HG02571 (cell line): Measurements from ENCODE around the gene POLR1C.
"Not testable (repeated sequence)": the region's sequence is repeated elsewhere in the genome, so short reads cannot be mapped to it uniquely, and the experiment has no call there.

Experiments
- ATAC-seq: cut with Tn5 transposase; IDR thresholded peaks from one replicate; pipeline ENCODE4 v1.9.1; 2021; ENCODE audit warnings: mild to moderate bottlenecking, moderate library complexity; ENCODE audit not compliant: unreplicated experiment

POLR1C gene

DNA sequence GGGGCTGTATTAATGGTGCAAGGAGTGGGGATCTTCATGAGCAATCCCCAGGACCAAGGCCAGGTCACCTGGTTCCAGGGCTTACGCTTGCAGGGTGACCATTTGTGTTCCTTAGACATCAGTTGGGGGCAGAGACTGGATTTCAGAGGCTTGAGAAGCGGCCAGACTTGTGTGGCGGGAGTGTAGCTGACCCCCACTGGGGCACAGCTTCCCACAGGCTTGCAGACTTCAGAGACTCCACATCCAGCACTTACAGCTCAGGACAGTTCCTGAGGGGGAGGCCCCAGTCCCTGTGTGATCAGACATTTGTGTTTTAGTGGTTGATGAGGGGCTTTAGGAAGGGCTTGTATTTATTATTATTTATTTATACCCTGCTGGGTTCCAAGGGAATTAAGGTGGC lies 24.2 kb upstream of the POLR1C start:
- ATAC-seq = no peak

DNA sequence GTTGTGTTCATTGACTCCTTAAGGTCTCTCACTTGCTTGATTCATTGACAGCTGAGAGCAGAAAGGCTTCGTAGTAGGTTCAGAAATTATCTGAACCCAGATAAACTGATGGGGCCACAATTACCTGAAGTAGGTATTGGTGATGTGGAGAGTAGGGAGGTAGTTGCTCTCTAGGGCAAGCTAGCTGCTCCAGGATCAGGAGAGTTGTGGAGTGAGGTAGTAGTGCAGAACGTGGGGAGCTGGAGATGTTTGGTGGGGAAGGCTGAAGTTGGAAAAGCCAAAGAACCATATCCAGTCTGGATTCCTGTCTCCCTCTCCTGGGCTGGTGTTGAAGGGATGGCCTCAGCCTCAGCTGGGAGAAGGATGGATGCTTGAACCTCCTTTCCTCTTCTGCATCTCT lies 23.7 kb upstream of the POLR1C start:
- no peak for ATAC-seq

DNA sequence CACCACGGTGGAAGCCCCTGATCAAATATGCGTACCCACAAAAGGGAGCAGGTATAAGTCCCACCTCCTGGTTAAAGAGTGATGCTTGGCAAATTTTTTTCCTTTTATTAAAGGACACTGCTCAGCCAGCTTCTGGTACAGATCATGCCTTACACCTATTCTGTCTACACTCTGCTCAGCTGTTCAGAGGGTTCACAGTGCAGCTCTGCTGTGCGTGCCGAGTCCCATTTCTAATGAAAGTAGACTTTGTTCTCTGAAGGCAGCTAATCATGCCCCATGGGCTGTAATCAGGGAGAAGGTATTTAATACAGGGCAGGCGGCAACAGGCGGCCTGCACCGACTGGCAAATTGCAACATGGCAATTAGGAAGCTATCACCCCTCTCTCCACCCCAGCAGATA lies 23.1 kb upstream of the POLR1C start:
- ATAC-seq = no peak

DNA sequence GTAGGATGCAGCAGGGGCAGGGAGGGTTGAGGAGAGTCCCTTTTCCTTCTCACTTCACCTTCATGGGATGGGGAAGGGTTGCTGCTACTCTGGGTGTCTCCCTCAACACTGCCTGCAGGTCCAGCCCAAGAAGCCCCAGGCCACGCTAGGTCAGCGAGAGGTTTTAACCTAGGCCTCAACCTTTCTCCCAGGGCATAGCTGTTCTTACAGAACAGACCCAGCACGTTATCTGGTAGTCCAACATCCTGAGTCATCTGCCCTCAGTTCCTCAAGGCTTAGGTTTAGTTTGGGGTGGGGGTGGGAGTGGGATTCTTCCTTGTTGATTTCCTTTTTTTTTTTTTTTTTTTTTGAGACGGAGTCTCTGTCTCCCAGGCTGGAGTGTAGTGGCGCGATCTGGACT lies 22.6 kb upstream of the POLR1C start:
- no peak for ATAC-seq

DNA sequence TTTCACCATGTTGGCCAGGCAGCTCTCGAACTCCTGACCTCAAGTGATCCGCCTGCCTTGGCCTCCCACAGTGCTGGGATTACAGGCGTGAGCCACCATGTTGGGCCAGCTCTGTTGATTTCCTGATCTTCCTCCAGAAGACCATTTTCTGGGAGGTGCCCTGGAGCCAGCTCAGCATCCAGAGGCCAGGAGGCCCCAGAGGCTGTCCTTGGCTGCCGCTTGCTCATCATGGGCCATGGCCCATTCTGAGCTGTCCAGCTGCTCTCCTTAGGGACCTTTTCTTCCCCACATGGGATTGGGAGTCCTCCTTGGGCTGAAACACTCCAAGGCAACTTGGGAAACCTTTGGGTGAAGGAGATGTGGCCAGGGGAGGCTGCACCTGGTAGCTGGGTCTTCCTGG lies 22.1 kb upstream of the POLR1C start:
- ATAC-seq = no peak

DNA sequence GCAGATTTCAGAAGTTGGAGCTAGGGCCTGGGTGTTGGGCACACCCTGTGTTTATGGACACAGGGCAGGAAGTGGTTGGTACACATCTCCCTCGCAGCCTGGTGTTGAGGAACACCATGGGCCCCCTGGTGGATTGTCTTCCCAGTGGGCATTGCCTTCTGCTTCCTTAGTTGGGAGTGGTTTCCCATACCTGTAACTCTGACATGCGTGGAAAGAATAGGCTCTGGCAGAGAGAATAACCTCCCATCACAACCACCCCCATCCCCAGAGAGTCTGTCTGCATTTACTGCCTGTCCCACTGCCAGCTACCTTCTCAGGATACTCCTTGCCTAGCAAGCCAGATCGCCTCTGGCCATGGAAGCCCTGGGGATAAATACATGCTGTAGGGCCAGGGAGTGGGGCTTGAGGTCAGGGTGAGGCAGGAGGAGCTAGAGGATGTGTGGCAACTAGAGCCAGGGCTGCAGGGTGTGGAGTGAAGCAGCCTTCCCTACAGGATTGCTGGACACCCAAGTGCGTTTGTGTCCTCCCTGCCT lies 21.4 kb upstream of the POLR1C start:
- ATAC-seq = no peak

DNA sequence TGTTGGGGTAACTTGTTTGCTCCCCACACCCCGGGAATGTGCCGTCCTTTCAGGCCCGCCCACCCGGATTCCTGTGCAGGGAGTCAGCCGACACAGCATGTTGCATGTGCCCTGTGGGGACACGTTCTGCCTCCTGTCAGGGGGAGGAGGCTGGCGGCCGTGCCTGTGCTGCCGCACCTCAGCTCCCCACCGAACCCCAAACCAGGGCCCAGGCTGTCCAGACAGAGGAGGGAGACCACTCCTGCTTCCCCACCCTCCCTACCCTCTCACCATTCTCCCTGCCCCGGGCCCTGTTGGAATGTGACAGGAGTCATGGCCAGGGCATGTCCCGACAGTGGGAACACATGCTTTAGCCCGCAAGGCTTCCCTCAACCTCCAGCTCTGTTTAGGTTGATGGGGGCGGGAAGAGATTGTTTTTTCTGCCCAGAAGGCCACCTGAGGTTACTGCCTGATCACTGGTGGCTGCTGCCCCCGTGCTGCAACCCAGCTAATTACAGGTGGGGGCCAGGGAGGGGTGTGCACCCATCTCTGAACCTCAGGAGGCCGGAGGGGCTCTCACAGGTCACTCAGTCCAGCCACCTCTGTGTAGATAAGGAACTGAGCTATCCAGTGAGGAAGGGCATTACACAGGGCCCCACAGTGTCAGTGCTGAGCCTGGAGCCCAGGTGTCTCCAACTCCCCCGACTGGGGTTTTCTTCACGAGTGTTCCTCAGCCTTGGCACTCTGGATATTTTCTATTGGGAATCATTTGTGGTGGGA lies 20.3 kb upstream of the POLR1C start:
- no peak for ATAC-seq

DNA sequence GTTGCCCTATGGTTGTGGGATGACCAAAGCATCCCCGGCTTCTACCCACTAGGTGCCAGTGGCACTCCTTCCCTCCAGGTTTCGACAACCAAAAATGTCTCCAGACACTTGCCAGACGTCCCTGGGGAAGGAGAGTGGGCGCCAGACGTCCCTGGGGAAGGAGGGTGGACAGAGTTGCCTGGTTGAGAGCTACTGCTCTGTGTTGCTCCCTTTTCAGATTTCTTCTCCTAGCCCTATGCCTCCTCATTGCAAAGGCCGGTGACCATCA lies 19.8 kb upstream of the POLR1C start:
- ATAC-seq = no peak

DNA sequence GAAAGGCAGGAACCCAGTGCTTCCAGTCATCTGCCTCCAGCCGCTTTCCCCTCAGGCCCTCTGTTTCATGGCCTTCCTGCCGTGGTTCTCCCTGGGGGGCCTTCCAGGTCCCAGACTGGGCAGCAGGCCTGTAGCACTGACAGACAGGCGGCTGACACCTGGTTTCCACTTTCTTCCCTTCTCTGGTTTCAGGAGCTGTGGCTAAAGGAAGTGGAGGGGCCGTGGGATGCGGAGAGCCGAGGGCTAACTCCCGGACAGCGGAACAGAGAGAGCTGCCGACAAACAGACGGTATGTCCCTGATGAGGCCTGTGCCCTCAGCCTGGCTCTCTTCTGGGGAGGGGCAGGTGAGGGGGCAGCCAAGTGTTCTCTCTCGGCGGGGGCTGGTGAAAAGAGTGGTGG lies 19.2 kb upstream of the POLR1C start:
- no peak for ATAC-seq

DNA sequence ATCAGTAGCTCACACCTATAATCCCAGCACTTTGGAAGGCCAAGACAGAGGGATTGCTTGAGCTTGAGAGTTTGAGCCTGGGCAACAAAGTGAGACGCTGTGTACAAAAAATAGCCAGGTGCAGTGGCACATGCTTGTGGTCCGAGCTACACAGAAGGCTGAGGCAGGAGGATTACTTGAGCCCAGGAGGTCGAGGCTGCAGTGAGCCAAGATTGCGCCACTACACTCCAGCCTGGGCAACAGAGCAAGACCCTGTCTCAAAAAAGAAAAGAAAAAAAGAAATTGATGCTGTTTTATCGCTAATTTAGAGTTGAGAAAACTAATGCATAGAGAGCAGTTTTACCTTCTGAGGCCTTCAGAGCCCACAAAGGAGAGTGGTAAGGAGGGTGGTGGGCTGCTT lies 18.6 kb upstream of the POLR1C start:
- ATAC-seq = not testable (repeated sequence)

DNA sequence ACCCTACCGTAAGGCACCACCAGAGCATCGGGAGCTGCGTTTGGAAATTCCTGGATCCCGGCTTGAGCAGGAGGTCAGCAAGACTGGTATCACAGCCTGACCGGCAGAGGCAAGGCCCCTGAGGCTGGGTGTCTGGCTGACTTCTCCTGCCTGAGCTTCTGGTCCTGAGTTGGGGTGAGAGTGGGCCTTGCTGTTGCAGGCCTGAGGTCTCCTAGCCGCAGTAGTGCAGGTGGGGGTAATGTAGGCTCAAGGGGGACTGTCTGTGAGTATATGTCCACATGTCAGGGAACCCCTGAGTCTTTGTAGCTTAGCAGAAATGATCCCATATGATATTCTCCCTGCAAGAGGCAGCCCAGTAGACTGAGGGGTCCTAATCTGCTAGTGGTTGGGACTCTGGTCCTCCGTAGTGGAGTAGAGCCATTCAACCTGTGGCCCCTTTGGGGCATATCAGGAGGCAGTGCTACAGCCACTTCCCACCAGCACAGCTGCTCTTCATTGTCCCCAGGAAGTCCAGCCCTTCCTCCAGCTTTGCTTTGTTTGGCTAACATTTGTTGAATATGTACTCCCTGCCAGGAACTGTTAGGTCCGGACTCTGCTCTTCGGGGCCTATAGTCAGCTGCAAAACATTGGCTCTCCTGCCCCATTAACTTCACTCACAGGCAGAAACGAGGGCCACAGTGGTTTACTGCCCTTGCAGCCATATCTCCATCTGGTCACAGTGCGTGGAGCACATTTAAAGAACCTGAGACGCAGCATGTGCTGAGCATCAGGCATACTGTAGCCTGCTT lies 17.7 kb upstream of the POLR1C start:
- no peak for ATAC-seq

DNA sequence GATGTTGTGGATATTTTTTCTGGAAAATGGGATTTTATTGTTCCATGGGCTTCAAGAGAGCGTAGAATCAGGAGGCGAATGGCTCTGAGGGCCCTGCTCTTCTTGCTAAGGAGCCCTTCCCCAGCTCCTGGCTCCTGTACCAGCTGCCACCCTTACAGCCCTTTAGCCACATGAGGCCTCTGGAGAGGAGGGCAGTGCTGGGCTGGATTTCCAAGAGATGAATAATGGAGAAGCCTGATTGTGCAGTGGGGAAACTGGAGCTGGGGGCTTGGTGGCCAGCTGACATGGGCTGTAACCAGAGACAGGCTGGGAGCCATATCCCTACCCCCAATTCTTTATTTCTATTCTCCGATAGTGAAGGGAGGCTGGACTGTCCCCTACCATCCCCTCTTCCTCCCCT lies 16.0 kb upstream of the POLR1C start:
- no peak for ATAC-seq

DNA sequence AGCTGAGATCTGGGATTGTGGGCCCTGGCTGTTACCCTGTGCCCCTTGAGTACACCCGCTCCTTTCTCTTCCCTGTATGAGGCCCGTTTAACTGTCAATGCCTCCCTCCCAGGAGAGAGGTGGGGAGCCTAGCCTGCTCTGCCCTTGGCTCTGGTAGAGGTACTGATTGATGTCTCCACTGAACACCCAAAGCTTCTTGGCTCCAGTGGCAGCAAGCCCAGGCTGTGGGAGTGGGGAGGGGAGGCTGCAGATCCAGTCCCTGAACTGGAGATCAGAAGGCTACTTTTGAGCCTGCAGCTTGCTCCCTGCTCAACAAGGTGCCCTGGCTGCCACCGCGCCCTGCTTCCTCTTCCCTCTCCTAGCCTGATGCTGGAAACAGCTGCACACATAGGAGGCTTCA lies 14.2 kb upstream of the POLR1C start:
- no peak for ATAC-seq

DNA sequence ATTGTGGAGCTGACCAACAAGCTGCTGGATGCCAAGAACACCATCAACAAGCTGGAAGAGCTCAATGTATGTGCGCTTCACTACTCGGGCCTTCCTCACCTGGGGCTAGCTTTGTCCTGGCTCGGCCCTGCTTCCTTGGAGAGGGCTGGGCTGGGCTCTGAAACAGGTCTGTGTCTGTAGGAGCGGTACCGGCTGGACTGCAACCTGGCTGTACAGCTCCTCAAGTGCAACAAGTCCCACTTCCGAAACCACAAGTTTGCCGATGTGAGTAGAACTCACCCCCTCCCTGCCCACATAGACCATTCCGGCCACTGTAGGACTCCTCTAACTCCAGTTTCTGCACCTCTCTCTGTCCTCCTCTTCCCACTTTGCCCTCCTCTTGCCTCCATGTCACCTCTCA lies 13.4 kb upstream of the POLR1C start:
- no peak for ATAC-seq

DNA sequence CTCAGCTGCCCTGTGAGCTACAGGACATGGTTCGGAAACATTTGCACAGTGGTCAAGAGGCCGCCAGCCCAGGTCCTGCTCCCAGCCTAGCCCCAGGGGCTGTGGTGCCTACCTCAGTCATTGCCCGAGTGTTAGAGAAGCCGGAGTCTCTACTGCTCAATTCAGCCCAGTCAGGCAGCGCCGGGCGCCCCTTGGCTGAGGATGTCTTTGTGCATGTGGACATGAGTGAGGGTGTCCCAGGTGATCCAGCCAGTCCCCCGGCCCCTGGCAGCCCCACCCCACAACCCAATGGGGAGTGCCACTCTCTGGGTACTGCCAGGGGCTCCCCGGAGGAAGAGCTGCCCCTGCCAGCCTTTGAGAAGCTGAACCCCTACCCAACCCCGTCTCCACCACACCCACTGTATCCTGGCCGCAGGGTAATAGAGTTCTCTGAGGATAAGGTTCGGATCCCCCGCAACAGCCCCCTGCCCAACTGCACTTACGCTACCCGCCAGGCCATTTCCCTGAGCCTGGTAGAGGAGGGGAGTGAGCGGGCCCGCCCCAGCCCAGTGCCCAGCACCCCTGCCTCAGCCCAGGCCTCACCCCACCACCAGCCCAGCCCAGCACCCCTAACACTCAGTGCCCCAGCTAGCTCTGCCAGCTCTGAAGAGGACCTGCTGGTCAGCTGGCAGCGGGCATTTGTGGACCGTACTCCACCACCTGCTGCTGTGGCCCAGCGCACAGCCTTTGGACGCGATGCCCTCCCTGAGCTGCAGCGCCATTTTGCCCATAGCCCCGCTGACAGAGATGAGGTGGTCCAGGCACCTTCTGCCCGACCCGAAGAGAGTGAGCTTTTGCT lies 11.9 kb upstream of the POLR1C start:
- no peak for ATAC-seq

DNA sequence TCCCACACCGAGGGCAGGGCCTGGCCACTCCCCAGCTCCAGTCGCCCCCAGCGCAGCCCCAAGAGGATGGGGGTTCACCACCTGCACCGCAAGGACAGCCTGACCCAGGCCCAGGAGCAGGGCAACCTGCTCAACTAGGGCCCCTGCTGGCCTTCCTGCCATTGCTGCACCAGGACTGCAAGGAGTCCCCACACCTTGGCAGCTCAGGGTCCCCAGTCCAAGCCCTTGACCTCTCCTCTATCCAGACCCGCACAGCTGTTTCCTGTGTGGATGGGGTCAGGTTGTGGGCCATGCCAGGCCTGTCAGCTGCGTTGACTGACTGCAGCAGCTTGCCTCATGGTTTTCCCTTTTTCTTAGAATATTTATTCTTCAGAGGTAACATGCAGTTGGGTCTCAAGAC lies 11.2 kb upstream of the POLR1C start:
- ATAC-seq = no peak

DNA sequence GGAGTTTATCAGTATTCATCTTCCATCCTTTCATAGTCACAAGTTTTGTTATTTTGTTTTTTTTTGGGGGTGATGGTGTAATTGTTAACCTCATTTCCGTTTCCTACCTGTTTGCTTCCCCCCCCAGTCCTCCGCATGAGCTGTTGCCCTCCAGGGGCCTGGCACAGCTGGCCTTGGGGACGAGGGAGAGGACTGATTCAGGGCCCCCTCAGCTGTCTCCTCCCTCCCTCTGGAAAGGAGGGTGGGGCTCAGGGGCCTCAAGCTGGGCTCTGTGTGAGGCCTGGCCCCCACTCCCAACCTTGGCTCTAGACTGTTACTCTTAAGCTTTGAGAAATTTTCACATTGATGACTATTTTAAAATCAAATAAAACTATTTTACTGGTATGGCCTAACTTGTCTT lies 10.7 kb upstream of the POLR1C start:
- no peak for ATAC-seq

DNA sequence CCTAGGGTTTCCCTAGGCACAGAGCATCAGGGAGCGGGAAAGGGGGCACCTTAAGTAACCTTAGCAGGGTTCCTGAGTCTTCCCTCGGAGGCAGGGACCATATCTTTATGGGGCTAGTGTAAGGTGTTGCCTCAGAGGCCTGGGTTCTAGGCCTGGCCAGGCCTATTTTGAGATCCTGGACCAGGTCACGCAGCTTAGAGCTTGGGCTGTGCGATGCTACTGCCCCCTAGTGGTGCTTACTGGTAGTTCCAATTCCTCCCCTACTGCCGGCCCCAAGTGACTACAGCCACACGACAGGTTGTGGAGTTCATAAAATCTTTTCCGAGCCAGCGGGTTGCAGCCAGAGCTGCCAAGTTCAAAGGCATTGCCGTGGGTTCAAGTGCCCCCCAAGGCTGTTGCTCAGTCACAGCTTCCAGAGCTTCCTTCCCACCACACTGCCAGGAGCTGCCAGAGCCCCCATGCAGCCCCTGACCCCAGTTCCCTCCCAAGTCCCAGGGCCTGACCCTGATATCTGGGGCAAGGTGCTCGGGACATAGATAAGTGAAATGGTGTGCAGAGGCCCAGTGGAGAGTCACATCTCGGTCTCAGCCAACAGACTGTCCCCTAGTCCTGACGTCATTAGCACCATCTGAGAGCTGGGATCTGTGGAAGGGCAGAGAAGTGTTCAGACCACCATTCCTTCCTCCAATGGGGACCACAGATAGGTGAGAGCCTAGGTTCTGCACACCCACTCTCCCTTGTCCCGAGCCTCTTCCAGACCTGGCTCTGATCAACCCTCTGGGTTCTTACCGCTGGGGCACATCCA lies 10.0 kb upstream of the POLR1C start:
- ATAC-seq = no peak

DNA sequence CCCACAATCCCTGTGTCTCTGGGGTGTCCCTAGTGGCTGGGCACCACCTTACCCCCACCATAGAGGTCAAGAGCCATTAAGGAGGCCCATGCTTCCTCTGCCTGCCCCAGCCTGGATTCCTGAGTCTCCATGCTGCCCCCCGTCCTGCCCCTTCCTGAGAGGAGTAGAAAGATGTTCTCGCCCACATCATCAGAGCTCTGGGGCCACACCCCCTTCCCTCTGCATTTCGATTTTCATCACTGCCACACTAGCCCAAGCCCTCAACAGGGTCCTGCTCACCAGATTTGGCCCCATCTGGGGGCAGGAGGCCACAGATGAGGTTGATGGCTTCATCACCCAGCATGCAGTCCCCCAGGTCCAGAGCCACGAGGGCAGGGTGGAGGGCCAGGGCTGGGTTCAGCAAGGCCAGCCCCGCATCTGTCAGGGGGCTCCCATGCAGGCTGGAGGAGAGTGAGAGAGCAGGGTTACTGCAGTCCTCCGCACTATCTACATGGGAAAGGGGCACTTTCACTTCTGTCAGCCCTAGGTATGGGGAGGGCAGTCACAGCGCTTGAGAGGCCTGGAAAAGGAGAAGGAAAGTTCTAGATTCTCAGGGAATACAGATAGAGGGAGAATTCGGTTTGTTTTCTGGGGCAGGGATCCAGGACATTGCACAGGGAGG lies 8.3 kb upstream of the POLR1C start:
- no peak for ATAC-seq
